Nucleus accumbens (tissue), 56 donors: ENCODE measurements around the gene ALS2.

Source experiments
- DNase-seq, 56 donors: peaks; one replicate each; lab custom pipeline; 2025; lab: John Stamatoyannopoulos, UW

ALS2 gene

DNA sequence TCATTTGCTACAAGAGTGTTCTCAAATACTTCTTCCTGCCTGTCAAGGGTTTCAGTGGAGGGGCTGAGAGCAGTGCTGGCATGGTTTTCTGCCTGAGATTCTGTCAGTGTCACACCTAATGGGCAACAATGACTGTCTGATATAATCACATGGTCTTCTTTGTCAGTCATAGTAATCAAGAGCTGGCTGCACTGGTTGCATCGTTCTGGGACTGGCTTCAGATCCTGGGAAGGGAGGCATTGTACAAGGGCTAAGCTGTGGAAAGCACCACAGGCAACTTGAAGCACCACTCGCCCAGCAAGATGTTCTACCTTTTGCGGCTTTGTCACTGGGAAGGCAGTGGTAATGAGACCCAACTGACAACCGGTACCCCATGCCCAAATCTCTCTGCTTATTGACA is 19.6 kb downstream of the ALS2 start:
- no peak for DNase-seq

DNA sequence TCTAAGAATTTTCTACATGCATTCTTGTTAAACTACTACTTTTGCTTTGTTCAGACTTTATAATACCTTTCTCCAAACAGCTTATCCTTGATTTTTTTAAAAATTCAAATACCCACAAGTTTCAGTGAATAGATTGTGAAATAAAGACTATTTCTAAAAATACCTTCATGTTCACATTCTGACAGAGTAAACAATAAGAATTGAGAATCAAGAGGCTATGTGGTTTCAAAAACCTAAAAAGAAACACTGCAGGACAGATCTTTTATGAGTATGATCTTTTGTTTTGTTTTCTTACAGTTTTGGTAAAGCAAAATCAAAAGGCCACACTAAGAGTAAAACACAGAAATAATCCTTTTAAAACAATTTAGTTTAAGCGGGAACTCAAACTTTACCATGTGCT is 21.2 kb downstream of the ALS2 start:
- DNase-seq = no peak

DNA sequence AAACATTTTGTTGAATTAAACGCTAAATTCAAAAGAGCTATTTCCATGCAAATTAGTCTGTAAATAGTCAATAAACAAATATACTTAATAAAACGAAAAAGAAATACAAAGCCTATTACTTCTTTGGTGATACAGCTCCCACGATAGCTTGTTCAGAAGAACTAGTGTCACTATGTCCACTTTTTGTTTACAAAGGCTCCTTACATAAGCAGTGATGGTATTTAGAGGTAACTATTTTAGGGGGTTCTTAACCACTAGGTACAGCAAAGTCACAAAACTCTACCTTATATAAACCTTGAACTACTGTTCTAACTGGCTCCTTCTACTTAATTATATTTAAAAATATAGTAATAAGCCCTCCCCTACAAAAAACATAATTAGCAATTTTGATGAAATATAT is 21.9 kb downstream of the ALS2 start:
- no peak for DNase-seq

DNA sequence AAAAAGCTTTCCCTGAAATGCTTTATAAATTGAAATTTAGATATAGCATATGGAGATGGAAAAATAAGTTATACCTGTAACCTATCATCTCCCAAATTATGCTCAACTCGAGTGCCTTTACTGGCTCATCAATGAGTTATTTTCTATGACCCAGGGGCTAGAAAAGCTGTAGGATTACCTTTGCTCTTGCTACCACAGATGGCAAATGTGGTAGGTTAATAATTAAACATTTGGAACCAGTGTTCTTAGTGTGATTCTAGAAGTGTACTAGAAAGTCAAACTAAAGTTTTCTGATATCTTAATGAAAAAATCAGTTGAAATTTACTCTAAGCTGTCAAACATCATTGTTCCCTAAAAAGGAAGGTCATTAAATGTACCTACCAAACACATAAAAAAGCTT is 22.5 kb downstream of the ALS2 start:
- no peak for DNase-seq

DNA sequence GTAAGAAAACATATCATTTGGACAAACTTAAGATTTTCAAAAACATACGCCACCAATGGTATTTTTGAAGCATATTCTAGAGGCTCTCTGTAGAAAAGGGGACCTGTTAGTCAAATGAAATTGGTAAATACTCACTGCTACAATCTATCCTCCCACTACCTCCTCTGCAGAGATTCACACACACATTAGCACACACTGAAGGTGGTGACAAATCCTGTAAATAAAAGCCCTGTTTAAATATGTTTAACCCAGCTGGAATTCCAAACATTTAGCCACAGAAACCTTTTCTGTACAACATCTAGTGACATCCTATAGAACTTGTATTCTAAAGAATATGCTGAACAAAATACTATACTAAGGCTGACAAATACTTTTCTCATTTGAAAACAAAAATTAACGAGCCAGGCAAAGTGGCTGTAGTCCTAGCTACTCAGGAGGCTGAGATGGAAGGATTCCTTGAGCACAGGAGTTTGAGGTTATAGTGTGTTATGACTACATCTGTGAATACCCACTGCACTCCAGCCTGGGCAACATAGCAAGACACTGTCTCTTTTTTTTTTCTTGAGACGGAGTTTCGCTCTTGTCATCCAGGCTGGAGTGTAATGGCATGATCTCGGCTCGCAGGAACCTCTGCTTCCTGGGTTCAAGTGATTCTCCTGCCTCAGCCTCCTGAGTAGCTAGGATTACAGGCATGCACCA is 25.9 kb downstream of the ALS2 start:
- no peak for DNase-seq

DNA sequence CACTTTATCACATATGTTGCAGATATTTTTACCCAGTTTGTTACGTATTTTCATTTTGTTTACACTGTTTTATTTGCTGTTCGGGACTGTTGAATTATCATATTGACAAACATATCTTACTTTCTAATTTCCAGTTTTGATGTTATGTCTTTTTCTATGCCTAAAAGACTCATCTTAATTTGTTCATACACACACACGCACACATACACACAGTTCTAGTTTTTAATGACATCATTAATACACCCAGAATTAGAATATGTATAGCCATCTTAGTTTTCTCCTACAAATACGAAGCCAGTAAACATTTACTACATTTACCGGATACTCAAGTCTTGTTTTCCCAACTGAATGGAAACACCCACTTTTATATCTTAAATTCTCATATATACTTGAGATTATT is 29.2 kb downstream of the ALS2 start:
- DNase-seq = no peak

DNA sequence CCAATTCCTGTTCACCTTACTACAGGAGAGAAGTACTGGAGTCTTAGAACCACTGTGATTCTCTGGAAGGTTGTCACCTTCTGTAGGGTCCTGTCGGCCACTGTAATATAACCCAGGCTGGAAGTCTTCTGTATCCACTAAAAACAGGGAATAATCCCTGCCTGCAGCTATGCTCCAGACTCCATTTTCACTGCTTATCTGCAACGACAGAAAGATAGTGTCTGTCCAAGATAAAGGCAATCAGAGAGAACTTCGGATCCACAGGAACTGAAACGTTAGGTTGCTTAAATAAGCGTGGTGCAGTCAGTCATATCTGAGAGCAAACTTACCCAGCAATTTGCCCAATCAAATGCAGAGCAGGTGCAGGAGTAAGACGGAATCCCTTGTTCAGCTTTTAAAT is 34.2 kb downstream of the ALS2 start:
- no peak for DNase-seq

DNA sequence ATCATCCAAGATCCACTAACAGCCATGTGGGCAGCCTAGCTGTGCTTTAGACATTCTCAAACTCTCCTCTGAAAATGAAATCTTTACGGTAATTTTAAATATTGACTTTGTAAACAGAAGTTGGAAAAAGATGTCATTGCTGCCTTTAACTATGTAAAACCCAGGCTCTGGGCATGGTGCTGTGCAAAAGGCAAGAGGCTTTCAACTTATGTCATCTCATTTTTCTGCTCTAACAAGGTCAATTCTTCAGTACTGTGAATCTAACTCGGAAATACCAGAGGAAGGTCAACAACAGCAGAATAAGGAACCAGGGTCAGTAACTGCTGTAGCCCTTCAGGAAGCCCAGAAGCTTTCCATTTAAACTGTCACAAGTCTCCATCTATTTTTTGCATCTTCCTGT is 45.2 kb downstream of the ALS2 start:
- no peak for DNase-seq

DNA sequence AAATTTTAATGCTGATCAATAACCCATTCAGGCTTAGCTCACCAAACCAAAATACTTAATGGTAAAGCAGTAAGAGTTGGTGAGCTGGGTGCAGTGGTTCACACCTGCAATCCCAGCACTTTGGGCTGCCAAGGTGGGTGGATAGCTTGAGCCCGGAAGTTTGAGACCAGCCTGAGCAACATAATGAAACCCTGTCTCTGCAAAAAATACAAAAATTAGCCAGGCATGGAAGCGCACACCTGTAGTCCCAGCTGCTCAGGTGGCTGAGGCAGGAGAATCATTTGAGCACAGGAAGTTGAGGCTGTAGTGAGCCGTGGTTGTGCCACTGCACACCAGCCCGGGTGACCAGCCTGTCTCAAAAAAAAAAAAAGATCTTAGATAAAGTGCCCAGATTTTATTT is 46.6 kb downstream of the ALS2 start:
- DNase-seq = no peak

DNA sequence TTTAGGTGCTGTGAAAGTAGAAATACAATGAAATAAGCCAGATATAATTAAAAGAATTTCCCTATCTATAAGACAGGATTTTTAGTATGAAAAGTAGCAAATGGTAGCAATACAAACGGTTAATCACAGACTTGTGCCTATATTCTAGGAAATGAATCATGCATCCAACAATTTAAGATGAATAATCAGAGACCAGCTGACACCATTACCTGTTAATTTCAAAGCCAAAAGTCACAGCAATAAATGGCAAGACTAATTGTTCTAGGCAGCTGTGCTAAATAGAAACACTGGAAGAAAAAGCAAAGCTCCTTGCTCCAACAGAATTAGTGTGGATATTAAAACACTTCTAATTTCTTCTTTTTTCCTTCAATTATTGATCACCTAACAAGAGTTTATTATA is 47.2 kb downstream of the ALS2 start:
- DNase-seq = no peak

DNA sequence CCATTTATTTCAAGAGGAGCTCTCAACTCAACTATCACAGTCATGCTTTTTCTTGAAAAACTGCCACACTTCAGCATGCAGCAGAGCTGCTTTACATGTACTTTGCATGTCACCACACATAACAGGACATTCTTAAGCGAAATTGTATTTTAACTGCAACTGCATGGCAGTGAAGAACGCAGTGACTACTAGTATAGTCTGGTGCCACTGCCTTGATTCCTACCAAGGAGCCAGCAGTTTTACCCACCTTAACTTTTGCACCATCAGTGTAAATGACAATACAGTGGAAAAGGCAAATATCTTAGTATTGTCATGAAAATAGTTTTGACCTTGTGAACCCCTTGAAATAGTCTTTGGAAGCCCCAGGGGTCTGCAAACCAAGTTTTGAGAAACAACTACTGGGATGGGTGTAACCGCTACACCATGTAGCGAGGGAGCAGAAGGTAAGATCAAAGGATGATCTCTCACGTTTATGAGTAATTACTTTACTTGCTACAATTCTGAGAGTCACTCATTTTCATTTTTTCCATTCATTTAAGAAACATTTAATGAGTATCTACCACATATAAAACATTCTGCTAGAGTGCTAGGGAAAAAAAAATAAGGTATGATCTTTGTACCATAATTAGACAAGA is 50.0 kb downstream of the ALS2 start:
- no peak for DNase-seq

DNA sequence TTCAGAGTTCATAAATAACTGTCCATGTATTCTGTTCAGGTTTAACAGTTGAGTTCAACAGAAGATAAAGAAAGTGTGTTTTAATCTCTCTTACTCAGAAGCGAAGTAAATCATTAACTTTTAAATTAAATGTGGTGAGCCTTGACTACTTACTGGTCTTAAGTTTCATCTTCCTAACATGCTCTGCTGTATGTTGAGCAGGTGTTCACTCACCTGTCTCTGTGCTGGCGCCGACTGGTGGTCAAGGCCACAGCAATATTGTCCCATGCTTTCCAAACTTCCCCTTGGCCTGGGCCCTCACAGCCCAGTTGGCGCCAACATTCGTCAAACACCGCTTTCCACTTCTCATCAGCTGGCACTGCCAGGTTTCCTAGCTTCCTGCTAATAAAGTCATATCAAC is 65.3 kb downstream of the ALS2 start:
- DNase-seq = no peak

DNA sequence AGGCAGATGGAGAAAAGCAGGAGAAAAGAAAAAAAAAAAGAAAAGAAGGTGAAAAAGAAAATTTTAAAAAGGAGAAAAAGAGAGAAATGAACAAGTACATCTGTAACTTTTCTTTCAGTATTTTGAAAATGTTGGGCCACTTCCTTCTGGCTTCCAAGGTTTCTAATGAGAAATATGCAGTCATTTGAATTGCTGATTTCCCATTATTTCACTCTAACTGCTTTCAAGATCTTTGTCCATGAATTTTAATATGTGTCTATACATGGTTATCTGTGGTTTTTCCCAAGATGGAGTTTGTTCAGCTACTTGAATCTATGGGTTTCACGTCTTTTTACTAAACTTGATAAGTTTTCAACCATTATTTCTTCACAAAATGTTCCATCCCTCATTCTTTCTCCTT is 68.0 kb downstream of the ALS2 start:
- DNase-seq = no peak

DNA sequence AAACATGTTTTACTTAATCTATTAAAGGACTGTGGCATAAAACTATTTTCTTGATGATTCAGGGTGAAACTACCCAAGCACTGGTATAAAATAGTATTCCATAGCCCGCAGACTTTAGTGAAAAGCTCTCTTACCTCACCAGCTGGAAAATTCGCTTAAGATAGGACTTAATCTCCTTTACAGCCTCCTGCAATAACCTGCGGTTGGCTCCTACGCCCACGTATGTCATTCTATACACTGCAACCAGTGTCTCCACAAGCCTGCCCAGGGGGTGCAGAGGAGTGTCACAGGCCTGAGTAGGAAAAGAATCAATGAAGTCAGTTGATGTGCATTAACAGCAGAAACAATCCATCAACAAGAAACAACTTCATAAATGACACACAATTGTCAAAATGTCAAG is 71.0 kb downstream of the ALS2 start:
- no peak for DNase-seq

DNA sequence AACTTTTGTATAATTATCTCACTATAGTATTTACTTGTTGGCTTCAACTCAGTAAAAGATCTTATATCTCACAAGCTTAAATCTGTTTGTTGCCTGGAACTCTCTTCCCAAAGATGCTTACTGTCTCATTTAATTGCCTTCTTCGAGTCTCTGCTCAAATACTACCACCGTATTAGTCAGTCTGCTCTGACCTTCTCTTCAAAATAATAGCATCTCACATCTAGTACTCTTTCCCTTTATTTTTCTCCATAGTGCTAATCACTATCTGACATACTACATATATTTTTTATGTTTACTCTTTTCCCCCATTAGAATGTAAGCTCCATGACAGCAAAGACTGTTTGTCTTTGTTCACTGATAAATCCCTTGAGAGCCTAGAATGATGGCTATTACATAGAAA is 71.7 kb downstream of the ALS2 start:
- DNase-seq = no peak

DNA sequence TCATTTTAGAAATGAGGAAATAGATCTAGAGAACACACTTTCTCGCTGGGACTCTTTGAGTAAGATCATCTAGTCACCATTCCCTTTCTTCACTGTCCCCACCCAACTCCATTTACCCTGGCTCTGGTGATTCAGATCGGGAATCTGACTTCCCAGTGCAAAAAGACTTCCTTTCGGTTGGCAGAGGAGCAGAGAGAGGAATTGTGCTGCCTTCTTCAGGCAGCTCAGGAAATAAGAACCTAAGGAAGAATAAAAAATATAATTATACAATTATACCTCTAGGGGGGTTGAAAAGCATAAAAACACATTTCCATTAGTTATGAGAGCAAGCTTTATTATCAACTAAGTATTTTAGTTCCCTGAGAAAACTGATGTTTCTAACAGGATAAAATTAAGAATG is 73.0 kb downstream of the ALS2 start:
- no peak for DNase-seq

DNA sequence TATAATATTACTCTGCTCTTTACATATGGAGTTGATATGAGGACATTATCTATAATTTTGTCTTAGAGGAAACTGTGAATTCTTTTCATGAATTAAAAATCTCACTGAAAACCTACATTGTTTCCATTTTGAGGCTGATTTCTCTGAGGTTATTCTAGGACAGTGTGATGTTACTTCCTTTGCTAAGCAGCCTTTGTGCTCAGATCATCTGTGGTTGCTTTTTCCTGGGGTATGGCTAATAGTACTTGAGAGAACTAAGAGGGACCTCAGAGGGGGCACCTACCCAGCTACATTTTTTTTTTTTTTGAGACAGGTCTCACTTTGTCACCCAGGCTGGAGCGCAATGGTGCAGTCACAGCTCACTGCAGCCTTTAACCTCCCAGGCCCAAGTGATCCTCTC is 73.6 kb downstream of the ALS2 start:
- no peak for DNase-seq

DNA sequence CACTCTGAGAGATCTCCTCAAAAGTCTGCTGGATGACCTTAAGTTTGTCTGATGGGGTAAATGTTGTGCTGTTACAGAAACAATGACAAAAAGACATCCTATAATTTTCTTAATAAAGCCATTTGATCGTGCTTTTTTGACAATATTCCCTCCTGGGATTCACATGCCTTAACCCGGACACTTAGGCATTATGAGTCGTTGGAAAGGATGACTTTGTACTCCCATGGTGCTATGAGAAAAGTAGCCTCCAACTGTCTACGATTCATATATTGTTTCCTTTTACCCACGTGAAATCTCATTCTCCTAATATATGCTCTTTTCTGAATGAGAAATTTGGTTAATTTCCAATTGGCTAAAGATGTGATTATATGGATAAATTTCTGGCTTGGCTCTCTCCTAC is 76.2 kb downstream of the ALS2 start:
- DNase-seq = no peak

DNA sequence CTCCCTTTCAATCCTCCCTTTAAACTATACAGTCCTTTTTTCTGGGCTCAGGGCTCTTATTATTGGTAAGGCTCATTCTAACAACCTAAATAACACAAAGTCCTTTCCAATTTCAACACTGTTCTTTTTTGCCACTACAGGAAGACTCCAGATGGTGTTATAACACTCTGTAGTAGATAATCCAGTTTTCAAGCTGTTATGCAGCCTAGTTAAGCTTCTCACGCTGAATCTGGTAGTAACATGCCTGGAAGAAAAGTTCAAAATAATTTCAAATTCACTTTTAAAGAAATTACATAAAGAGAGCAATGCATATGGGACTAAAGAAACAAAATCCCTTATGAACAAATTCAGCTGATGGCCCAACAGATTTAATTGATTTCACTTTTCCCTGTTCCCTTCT is 79.1 kb downstream of the ALS2 start:
- no peak for DNase-seq

DNA sequence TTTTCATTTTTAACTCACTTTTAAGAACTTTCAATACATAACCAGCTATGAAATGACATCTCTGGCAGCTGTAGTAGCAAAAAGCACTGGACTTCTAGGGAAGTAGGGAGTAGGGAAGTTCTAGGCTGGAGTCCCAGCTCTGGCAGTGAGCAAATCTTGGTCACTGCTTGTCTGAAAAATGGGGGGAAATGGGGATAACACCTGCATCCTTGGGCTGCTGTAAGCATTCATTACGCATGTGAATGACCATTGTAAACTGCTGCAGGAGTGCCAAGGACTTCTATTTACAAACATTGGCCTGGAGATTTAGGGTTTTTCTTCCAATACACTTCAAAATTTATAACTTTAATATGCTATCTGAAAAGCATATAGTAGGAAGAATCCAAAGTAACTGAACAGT is 81.3 kb downstream of the ALS2 start:
- no peak for DNase-seq

DNA sequence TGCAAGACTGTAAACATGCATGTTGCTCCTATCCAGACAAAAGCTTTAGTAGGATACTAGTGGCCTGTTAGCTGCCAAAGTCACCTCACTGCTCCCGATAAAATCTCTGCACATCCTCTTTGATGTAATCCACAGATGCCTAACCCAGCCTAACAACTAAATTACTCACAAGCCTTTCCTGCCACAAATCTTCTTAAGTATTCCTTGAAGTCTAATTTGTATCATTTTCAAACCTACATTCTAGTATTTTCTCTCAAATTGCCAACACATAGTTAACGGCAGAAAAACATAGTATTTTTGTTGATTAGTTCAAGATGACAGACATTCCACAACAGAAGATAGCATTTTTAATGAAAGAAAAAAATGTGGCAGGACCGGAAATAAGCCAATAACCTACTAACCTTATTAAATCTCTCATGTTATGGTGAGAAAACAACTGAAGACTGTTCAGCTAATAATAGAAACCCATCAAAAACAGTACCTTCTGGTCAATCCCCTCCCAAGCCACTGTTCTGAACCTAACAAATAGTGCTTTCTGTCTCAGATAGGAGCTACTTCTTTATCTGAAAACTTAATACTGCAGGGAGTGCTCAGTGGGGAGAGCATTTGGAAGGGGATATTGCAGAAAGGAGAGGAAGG is 82.0 kb downstream of the ALS2 start, which contains the start of gene MPP4:
MPP4 (minus strand) TSS at position 57 of the 639 bp plus-strand sequence. CDS start 4,690 bp downstream, outside the sequence.
- DNase-seq = no peak

DNA sequence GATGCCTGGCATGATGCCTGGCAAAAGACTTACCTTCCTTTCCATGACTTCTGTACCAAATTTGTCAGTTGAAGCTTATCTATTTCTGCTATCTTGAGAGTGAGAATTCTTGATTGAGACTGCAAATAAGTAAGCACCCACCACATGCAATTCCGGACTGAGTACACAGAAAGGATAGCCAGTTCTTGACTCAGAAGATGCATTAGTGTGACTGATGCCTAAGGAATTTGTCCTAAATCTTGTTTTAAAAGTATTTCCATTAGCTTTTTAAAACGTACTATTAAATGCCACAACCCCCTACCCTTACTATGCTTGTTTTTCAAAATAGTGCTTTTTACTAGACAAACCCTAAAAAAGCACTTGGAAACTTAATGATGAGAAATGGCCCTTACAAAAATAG is 82.8 kb downstream of the ALS2 start:
- DNase-seq = no peak
